GM23338 (cell line): ENCODE measurements around the gene IER2.

Experiments
- EZH2 ChIP-seq: fragments of 200-600 bp; sonication (generic); IDR thresholded peaks from one replicate; pipeline ENCODE4 v1.8.0; 2017; ENCODE audit warnings: antibody characterized with exemption, mild to moderate bottlenecking, low read depth; ENCODE audit not compliant: unreplicated experiment
- EZH2phosphoT487 ChIP-seq: fragments of 200-600 bp; sonication (generic); IDR thresholded peaks from one replicate; pipeline ENCODE4 v1.8.1; 2018; ENCODE audit warnings: antibody characterized with exemption; ENCODE audit not compliant: unreplicated experiment
- POLR2AphosphoS5 ChIP-seq: IDR thresholded peaks from 2 replicates; pipeline ENCODE4 v1.6.1; 2016; ENCODE audit warnings: antibody characterized with exemption, low read depth
- STAT1 ChIP-seq: IDR thresholded peaks from one replicate; pipeline ENCODE4 v1.6.1; 2016; ENCODE audit warnings: antibody characterized with exemption; ENCODE audit not compliant: unreplicated experiment
- TF ChIP-seq, protein P1 (sequence below), 2 experiments: fragments of 200-600 bp in 1 of 2; sonication (generic) in 1 of 2; conservative IDR thresholded peaks; 2 replicates each; pipeline versions ENCODE4 v1.5.1 to v1.6.1; 2016 to 2017; ENCODE audit warnings: antibody characterized with exemption in 2 of 2, low read depth in 2 of 2, mild to moderate bottlenecking in 2 of 2, moderate library complexity in 1 of 2
- TF ChIP-seq, protein P2 (sequence below): IDR thresholded peaks from one replicate; pipeline ENCODE4 v1.6.1; 2018; ENCODE audit warnings: antibody characterized with exemption; ENCODE audit not compliant: unreplicated experiment

DNA sequence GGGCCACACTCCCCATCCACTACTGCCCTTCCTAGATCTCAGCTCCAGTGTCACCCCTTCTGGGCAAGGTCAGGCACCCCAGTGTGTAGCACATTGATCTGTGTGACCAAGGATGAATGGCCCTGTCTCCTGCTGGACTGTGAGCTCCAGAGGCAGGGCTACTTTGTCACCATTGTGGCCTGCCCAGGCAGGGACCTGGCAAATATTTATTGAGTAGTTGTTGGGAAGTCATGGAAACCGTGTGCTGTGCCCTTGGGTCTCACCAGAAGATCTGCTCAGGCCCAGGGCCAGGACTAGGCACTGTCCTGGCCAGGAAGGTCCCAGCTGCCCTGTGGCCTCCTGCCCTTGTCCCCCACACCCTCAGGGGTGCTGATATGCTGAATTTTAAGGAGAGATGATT lies 21.6 kb upstream of the IER2 start:
- TF ChIP-seq EZH2phosphoT487: no peak
- TF ChIP-seq, protein P1, sequence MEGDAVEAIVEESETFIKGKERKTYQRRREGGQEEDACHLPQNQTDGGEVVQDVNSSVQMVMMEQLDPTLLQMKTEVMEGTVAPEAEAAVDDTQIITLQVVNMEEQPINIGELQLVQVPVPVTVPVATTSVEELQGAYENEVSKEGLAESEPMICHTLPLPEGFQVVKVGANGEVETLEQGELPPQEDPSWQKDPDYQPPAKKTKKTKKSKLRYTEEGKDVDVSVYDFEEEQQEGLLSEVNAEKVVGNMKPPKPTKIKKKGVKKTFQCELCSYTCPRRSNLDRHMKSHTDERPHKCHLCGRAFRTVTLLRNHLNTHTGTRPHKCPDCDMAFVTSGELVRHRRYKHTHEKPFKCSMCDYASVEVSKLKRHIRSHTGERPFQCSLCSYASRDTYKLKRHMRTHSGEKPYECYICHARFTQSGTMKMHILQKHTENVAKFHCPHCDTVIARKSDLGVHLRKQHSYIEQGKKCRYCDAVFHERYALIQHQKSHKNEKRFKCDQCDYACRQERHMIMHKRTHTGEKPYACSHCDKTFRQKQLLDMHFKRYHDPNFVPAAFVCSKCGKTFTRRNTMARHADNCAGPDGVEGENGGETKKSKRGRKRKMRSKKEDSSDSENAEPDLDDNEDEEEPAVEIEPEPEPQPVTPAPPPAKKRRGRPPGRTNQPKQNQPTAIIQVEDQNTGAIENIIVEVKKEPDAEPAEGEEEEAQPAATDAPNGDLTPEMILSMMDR (conservative IDR thresholded peaks at IDR 0.05; ENCODE audit: low read depth in 2 of 2): no peak
- TF ChIP-seq, protein P2, sequence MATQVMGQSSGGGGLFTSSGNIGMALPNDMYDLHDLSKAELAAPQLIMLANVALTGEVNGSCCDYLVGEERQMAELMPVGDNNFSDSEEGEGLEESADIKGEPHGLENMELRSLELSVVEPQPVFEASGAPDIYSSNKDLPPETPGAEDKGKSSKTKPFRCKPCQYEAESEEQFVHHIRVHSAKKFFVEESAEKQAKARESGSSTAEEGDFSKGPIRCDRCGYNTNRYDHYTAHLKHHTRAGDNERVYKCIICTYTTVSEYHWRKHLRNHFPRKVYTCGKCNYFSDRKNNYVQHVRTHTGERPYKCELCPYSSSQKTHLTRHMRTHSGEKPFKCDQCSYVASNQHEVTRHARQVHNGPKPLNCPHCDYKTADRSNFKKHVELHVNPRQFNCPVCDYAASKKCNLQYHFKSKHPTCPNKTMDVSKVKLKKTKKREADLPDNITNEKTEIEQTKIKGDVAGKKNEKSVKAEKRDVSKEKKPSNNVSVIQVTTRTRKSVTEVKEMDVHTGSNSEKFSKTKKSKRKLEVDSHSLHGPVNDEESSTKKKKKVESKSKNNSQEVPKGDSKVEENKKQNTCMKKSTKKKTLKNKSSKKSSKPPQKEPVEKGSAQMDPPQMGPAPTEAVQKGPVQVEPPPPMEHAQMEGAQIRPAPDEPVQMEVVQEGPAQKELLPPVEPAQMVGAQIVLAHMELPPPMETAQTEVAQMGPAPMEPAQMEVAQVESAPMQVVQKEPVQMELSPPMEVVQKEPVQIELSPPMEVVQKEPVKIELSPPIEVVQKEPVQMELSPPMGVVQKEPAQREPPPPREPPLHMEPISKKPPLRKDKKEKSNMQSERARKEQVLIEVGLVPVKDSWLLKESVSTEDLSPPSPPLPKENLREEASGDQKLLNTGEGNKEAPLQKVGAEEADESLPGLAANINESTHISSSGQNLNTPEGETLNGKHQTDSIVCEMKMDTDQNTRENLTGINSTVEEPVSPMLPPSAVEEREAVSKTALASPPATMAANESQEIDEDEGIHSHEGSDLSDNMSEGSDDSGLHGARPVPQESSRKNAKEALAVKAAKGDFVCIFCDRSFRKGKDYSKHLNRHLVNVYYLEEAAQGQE: no peak
- TF ChIP-seq EZH2: no peak
- TF ChIP-seq POLR2AphosphoS5: no peak
- no peak for TF ChIP-seq STAT1
